Measurements from ENCODE around the gene ITGB1BP1.
"Not testable (repeated sequence)": the region's sequence is repeated elsewhere in the genome, so short reads cannot be mapped to it uniquely, and the experiment has no call there.

Gene ITGB1BP1

DNA sequence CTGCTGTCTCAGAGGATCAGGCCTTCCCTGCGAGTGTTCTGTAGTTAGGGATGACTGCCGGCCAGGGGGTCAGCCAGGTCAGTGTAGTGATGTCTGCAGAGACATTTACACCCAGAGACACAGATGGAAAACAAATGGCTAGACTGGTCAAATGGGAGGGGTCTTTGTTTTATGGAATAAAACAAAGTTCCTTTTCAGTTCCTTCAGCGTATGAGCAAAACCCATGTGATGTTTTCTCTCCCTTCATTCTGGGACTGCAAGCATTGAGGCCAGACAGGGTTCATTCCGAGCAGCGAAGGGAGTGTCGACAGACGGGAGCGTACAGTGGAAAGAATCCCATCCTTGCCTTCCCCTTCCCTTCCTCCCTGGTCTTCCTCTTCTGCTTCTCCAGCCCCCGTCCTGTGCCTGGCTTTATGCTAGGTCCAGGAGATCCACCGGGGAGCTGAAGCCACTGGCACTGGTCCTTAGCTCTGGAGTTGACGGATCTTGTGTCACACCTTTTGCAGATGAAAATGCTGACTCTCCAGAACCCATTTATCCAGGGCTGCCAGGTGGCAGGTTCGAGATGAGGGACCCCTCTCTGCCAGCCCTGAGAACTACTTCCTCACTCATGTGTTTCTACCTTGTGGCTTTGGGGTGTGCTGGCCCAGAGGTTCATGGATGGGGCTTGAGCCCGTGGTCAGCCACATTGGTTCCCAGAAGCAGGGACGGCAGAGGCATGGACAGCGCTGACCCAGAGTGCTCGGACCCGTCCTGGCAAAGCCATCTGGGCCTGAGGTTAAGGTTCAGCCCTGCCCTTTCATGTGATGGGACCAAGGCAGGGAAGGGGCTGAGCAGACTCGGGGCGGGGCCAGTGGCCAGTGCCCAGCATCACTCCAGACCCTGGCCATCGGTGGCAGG is 24.2 kb downstream of the ITGB1BP1 start:
- TF ChIP-seq CTCF (IDR thresholded peaks at IDR 0.05; ENCODE audit: insufficient read depth, low read length) (no peak), GABPA (IDR thresholded peaks at IDR 0.05; ENCODE audit: low read depth) (no peak), POLR2AphosphoS5 (IDR thresholded peaks at IDR 0.05; ENCODE audit: low read depth) (no peak), SPI1 (IDR thresholded peaks at IDR 0.05; ENCODE audit: borderline replicate concordance, low read depth) (no peak)
- TF ChIP-seq, protein P1, sequence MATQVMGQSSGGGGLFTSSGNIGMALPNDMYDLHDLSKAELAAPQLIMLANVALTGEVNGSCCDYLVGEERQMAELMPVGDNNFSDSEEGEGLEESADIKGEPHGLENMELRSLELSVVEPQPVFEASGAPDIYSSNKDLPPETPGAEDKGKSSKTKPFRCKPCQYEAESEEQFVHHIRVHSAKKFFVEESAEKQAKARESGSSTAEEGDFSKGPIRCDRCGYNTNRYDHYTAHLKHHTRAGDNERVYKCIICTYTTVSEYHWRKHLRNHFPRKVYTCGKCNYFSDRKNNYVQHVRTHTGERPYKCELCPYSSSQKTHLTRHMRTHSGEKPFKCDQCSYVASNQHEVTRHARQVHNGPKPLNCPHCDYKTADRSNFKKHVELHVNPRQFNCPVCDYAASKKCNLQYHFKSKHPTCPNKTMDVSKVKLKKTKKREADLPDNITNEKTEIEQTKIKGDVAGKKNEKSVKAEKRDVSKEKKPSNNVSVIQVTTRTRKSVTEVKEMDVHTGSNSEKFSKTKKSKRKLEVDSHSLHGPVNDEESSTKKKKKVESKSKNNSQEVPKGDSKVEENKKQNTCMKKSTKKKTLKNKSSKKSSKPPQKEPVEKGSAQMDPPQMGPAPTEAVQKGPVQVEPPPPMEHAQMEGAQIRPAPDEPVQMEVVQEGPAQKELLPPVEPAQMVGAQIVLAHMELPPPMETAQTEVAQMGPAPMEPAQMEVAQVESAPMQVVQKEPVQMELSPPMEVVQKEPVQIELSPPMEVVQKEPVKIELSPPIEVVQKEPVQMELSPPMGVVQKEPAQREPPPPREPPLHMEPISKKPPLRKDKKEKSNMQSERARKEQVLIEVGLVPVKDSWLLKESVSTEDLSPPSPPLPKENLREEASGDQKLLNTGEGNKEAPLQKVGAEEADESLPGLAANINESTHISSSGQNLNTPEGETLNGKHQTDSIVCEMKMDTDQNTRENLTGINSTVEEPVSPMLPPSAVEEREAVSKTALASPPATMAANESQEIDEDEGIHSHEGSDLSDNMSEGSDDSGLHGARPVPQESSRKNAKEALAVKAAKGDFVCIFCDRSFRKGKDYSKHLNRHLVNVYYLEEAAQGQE (IDR thresholded peaks at IDR 0.05; ENCODE audit: insufficient replicate concordance, low read depth), result no peak
- DNase-seq (ENCODE audit: low read depth in 1 of 2, low spot score in 1 of 2), result no peak
- Histone ChIP-seq H3K27ac (replicated peaks) (no peak overlapping the region), H3K4me3 (replicated peaks; ENCODE audit: insufficient read depth, low read length) (no peak overlapping the region), H3K27me3 (ENCODE audit: insufficient read depth, poor library complexity, severe bottlenecking) (no peaks in the 10 kb centered on the region)

DNA sequence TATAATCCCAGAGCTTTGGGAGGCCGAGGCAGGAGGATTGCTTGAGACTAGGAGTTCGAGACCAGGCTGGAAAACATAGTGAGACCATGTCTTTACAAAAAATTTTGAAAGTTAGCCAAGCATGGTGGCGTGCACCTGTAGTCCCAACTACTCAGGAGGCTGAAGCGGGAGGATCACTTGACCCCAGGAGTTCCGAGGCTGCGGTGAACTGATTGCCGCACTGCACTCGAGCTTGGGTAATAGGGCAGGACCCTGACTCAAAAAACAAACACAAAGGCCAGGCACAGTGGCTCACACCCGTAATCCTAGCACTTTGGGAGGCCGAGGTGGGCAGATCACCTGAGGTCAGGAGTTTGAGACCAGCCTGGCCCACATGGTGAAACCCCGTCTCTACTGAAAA is 25.1 kb downstream of the ITGB1BP1 start:
- not testable (repeated sequence) for DNase-seq (ENCODE audit: low read depth in 1 of 2, low spot score in 1 of 2); H3K4me3 ChIP-seq (replicated peaks; ENCODE audit: insufficient read depth, low read length); H3K27me3 ChIP-seq (ENCODE audit: insufficient read depth, poor library complexity, severe bottlenecking); H3K27ac ChIP-seq (replicated peaks)

DNA sequence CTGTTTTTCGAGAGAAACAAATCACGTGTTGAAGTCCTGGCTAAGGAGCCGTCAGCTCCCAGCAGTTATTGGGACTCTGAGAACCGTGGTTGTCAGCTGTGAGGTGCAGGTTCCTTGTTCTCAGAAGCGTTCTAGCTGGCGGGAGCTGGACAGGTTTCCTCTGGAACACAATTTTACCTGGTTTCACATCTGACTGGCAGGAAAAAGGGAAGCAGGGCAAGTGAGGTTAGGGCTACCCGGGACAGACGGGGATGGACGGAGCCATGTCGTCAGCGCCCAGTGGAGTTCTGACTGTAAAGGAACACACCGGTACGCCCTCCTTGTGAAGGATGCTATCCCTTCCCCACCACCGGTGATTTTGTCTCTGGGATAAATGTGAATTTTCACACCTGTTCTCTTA is 26.1 kb downstream of the ITGB1BP1 start:
- TF ChIP-seq SPI1 (IDR thresholded peaks at IDR 0.05; ENCODE audit: borderline replicate concordance, low read depth) (no peak), GABPA (IDR thresholded peaks at IDR 0.05; ENCODE audit: low read depth) (no peak), CTCF (IDR thresholded peaks at IDR 0.05; ENCODE audit: insufficient read depth, low read length) (no peak), POLR2AphosphoS5 (IDR thresholded peaks at IDR 0.05; ENCODE audit: low read depth) (no peak)
- TF ChIP-seq, protein P1 (IDR thresholded peaks at IDR 0.05; ENCODE audit: insufficient replicate concordance, low read depth), result no peak
- H3K4me3 ChIP-seq (replicated peaks; ENCODE audit: insufficient read depth, low read length), result no peak overlapping the region
- no peak overlapping the region for H3K27ac ChIP-seq (replicated peaks)
- no peaks in the 10 kb centered on the region for H3K27me3 ChIP-seq (ENCODE audit: insufficient read depth, poor library complexity, severe bottlenecking)
- no peak for DNase-seq (ENCODE audit: low read depth in 1 of 2, low spot score in 1 of 2)

GRCh38 chr2:9394816-9395215 is 28.5 kb downstream of the ITGB1BP1 start:
- DNase-seq (ENCODE audit: low read depth in 1 of 2, low spot score in 1 of 2), result no peak
- H3K4me3 ChIP-seq (replicated peaks; ENCODE audit: insufficient read depth, low read length), result no peak overlapping the region
- H3K27me3 ChIP-seq (ENCODE audit: insufficient read depth, poor library complexity, severe bottlenecking), result no peaks in the 10 kb centered on the region
- TF ChIP-seq SPI1 (IDR thresholded peaks at IDR 0.05; ENCODE audit: borderline replicate concordance, low read depth) (no peak), POLR2AphosphoS5 (IDR thresholded peaks at IDR 0.05; ENCODE audit: low read depth) (no peak), GABPA (IDR thresholded peaks at IDR 0.05; ENCODE audit: low read depth) (no peak), CTCF (IDR thresholded peaks at IDR 0.05; ENCODE audit: insufficient read depth, low read length) (no peak)
- TF ChIP-seq, protein P1 (IDR thresholded peaks at IDR 0.05; ENCODE audit: insufficient replicate concordance, low read depth), result no peak
- H3K27ac ChIP-seq (replicated peaks), result no peak overlapping the region

Data from HL-60 (cell line).